CD14-positive monocyte (primary cell): ENCODE data around the gene ARHGEF16. TPM values are rescaled to one million over a fixed set of nuclear protein-coding genes. Genes with fewer than 3 reads are reported as not detected.

ENCODE experiments used
- DNase-seq, 3 donors: peaks; one replicate each; pipeline ENCODE4 v3.0.0-alpha.2; 2011 to 2022
- H2AFZ ChIP-seq: 2 replicates; pipeline ENCODE4 v1.6.0; 2012; ENCODE audit warnings: mild to moderate bottlenecking, low read depth, low read length, inconsistent platforms; ENCODE audit not compliant: insufficient read depth, poor library complexity, severe bottlenecking
- H3K27ac ChIP-seq, 2 donors: 1 replicate in 1 of 2; 2 replicates in 1 of 2; pipeline ENCODE4 v1.5.1; 2012 to 2013; ENCODE audit warnings: low read length in 2 of 2, control low read depth in 1 of 2, inconsistent platforms in 1 of 2, low read depth in 1 of 2, mild to moderate bottlenecking in 1 of 2
- H3K27me3 ChIP-seq, 2 donors: one replicate each; pipeline versions ENCODE4 v1.6.0 to v1.6.1; 2011 to 2013; ENCODE audit warnings: low read length in 2 of 2; ENCODE audit not compliant: control insufficient read depth in 2 of 2, insufficient read depth in 2 of 2
- H3K36me3 ChIP-seq, 2 donors: replicated peaks in 1 of 2; 1 replicate in 1 of 2; 2 replicates in 1 of 2; pipeline versions ENCODE4 v1.5.1 to v1.6.1; 2012 to 2013; ENCODE audit warnings: low read length in 2 of 2, control low read depth in 1 of 2, inconsistent platforms in 1 of 2, mild to moderate bottlenecking in 1 of 2; ENCODE audit not compliant: insufficient read depth in 2 of 2, control insufficient read depth in 1 of 2
- H3K4me1 ChIP-seq, 2 donors: 1 replicate in 1 of 2; 2 replicates in 1 of 2; pipeline versions ENCODE4 v1.5.1 to v1.6.1; 2012 to 2013; ENCODE audit warnings: low read length in 2 of 2, control low read depth in 1 of 2, inconsistent platforms in 1 of 2, mild to moderate bottlenecking in 1 of 2, moderate library complexity in 1 of 2; ENCODE audit not compliant: insufficient read depth in 2 of 2, control insufficient read depth in 1 of 2
- H3K4me2 ChIP-seq: replicated peaks from 2 replicates; pipeline ENCODE3; 2012; ENCODE audit warnings: low read length, moderate library complexity, mild to moderate bottlenecking; ENCODE audit not compliant: poor library complexity, severe bottlenecking; ENCODE audit errors: extremely low read depth
- H3K4me3 ChIP-seq, 3 experiments: fragments of 200-600 bp in 1 of 3; sonication (generic) in 1 of 3; replicated peaks in 1 of 3; 1 replicate in 2 of 3; 2 replicates in 1 of 3; pipeline ENCODE4 v1.5.1; 2011 to 2013; ENCODE audit warnings: low read length in 3 of 3, mild to moderate bottlenecking in 3 of 3, control low read depth in 2 of 3, low read depth in 2 of 3, inconsistent platforms in 1 of 3, moderate library complexity in 1 of 3
- H3K79me2 ChIP-seq: 2 replicates; pipeline ENCODE4 v1.6.0; 2012; ENCODE audit warnings: mild to moderate bottlenecking, control low read depth, inconsistent platforms, low read length, moderate library complexity; ENCODE audit not compliant: insufficient read depth
- H3K9ac ChIP-seq: 2 replicates; pipeline ENCODE4 v1.6.0; 2017; ENCODE audit warnings: low read length, mild to moderate bottlenecking; ENCODE audit not compliant: insufficient read depth, poor library complexity, severe bottlenecking
- H3K9me3 ChIP-seq, 2 donors: replicated peaks in 1 of 2; 1 replicate in 1 of 2; 2 replicates in 1 of 2; pipeline versions ENCODE4 v1.5.1 to v1.6.1; 2012 to 2013; ENCODE audit warnings: low read length in 2 of 2, control low read depth in 1 of 2; ENCODE audit not compliant: control insufficient read depth in 1 of 2, insufficient read depth in 1 of 2
- H4K20me1 ChIP-seq: 2 replicates; pipeline ENCODE4 v1.6.0; 2012; ENCODE audit warnings: mild to moderate bottlenecking, low read length, control low read depth, moderate library complexity; ENCODE audit not compliant: insufficient read depth
- H3K27ac Mint-ChIP-seq, 7 donors: one replicate each; pipeline ENCODE4 v1.8.0; 2020; ENCODE audit warnings: mild to moderate bottlenecking in 7 of 7, mixed read lengths in 7 of 7, moderate library complexity in 6 of 7, inconsistent platforms in 2 of 7
- H3K27me3 Mint-ChIP-seq, 3 donors: one replicate each; pipeline ENCODE4 v1.8.0; 2021 to 2022; ENCODE audit warnings: low read depth in 3 of 3, mild to moderate bottlenecking in 3 of 3, mixed read lengths in 3 of 3, moderate library complexity in 3 of 3, inconsistent platforms in 1 of 3
- H3K36me3 Mint-ChIP-seq, 2 donors: one replicate each; pipeline ENCODE4 v1.8.0; 2020; ENCODE audit warnings: mixed read lengths in 2 of 2, inconsistent platforms in 1 of 2, mild to moderate bottlenecking in 1 of 2
- H3K4me1 Mint-ChIP-seq: one replicate; pipeline ENCODE4 v1.8.0; 2020; ENCODE audit warnings: mild to moderate bottlenecking, mixed read lengths
- H3K4me3 Mint-ChIP-seq, 2 donors: one replicate each; pipeline ENCODE4 v1.8.0; 2020; ENCODE audit warnings: mild to moderate bottlenecking in 2 of 2, mixed read lengths in 2 of 2, moderate library complexity in 1 of 2
- H3K9me3 Mint-ChIP-seq, 7 donors: one replicate each; pipeline ENCODE4 v1.8.0; 2020 to 2022; ENCODE audit warnings: mixed read lengths in 7 of 7, mild to moderate bottlenecking in 6 of 7, moderate library complexity in 6 of 7, inconsistent platforms in 2 of 7
- WGBS: methylation state at CpG from one replicate; pipeline ENCODE4 v1.1.5; 2013; ENCODE audit warnings: missing lambda C conversion rate; ENCODE audit not compliant: insufficient coverage; 5-methylcytosine and 5-hydroxymethylcytosine counted together
- intact Hi-C, 2 donors: fragments of 100-400 bp; cut with micrococcal nuclease; formaldehyde crosslinking; loops; one replicate each; pipeline versions ENCODE4 v1.15.0 to v1.15.1; 2023
- polyA plus RNA-seq, 3 donors: library from polyadenylated mRNA; depleted of rRNA in 1 of 3; unstranded in 2 of 3; stranded (reverse) in 1 of 3; fragments of 300-500 nt in 2 of 3; fragments of >200 nt in 1 of 3; fragmentation: Illumina TruSeq in 2 of 3; gene quantifications; 1 replicate in 2 of 3; 2 replicates in 1 of 3; pipeline ENCODE4 v1.2.3, GENCODE V29; 2012 to 2021
- TF ChIP-seq, protein P1 (sequence below): fragments of 200-600 bp; IDR thresholded peaks from one replicate; pipeline ENCODE4 v1.8.0; 2022; ENCODE audit warnings: antibody characterized with exemption, mild to moderate bottlenecking

ARHGEF16 gene
- polyA plus RNA-seq, 3 donors, result not detected

DNA sequence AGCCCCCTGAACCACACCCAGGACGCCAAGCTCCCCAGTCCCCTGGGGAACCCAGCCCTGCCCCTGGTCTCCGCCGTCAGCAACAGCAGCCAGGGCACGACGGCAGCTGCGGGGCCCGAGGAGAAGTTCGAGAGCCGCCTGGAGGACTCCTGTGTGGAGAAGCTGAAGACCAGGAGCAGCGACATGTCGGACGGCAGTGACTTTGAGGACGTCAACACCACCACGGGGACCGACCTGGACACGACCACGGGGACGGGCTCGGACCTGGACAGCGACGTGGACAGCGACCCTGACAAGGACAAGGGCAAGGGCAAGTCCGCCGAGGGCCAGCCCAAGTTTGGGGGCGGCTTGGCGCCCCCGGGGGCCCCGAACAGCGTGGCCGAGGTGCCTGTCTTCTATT lies 42.7 kb upstream of the ARHGEF16 start:
- Mint-ChIP-seq H3K4me1 (no peaks in the 10 kb centered on the region), H3K27ac (peak overlapping the region in 1 of 7 donors; percentile 26), H3K36me3 (no peaks in the 10 kb centered on the region), H3K4me3 (no peak overlapping the region), H3K9me3 (peaks cover 0 to 6% (median 2%) of the 10 kb centered on the region in 7 donors), H3K27me3 (peaks cover 0 to 2% (median 2%) of the 10 kb centered on the region in 3 donors)
- H3K79me2 ChIP-seq, result no peaks in the 10 kb centered on the region
- H3K4me1 ChIP-seq, result no peaks in the 10 kb centered on the region
- H3K9ac ChIP-seq, result no peak overlapping the region
- WGBS, result 96% methylated on average over 30 of the region's 30 CpGs
- no peak for DNase-seq
- H3K4me3 ChIP-seq, result no peak overlapping the region
- no peaks in the 10 kb centered on the region for H3K36me3 ChIP-seq
- H3K27ac ChIP-seq, result no peak overlapping the region
- H2AFZ ChIP-seq, result no peak overlapping the region
- intact Hi-C loops, result no loop called here
- no peaks in the 10 kb centered on the region for H4K20me1 ChIP-seq
- no peaks in the 10 kb centered on the region for H3K27me3 ChIP-seq
- H3K9me3 ChIP-seq, result peaks cover 2 to 5% of the 10 kb centered on the region in 2 donors
- H3K4me2 ChIP-seq, result no peak overlapping the region
- TF ChIP-seq, protein P1, sequence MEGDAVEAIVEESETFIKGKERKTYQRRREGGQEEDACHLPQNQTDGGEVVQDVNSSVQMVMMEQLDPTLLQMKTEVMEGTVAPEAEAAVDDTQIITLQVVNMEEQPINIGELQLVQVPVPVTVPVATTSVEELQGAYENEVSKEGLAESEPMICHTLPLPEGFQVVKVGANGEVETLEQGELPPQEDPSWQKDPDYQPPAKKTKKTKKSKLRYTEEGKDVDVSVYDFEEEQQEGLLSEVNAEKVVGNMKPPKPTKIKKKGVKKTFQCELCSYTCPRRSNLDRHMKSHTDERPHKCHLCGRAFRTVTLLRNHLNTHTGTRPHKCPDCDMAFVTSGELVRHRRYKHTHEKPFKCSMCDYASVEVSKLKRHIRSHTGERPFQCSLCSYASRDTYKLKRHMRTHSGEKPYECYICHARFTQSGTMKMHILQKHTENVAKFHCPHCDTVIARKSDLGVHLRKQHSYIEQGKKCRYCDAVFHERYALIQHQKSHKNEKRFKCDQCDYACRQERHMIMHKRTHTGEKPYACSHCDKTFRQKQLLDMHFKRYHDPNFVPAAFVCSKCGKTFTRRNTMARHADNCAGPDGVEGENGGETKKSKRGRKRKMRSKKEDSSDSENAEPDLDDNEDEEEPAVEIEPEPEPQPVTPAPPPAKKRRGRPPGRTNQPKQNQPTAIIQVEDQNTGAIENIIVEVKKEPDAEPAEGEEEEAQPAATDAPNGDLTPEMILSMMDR, result no peak

DNA sequence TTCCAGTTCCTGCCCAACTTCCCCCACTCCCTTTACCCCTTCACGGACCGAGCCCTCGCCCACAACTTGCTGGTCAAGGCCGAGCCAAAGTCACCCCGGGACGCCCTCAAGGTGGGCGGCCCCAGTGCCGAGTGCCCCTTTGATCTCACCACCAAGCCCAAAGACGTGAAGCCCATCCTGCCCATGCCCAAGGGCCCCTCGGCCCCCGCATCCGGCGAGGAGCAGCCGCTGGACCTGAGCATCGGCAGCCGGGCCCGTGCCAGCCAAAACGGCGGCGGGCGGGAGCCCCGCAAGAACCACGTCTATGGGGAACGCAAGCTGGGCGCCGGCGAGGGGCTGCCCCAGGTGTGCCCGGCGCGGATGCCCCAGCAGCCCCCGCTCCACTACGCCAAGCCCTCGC lies 42.1 kb upstream of the ARHGEF16 start:
- peaks cover 8 to 11% of the 10 kb centered on the region in 2 donors for H3K9me3 ChIP-seq
- 96% methylated on average over 31 of the region's 33 CpGs for WGBS
- Mint-ChIP-seq H3K4me1 (no peaks in the 10 kb centered on the region), H3K27ac (no peak overlapping the region), H3K27me3 (peaks cover 0 to 4% (median 2%) of the 10 kb centered on the region in 3 donors), H3K9me3 (peaks cover 4 to 11% (median 7%) of the 10 kb centered on the region in 7 donors), H3K4me3 (no peak overlapping the region), H3K36me3 (no peaks in the 10 kb centered on the region)
- H3K36me3 ChIP-seq, result no peaks in the 10 kb centered on the region
- no peaks in the 10 kb centered on the region for H4K20me1 ChIP-seq
- H3K9ac ChIP-seq, result no peak overlapping the region
- H3K4me3 ChIP-seq, result no peak overlapping the region
- intact Hi-C loops, result no loop called here
- H3K27me3 ChIP-seq, result no peaks in the 10 kb centered on the region
- H3K4me2 ChIP-seq, result no peak overlapping the region
- H3K27ac ChIP-seq, result no peak overlapping the region
- no peaks in the 10 kb centered on the region for H3K79me2 ChIP-seq
- no peak overlapping the region for H2AFZ ChIP-seq
- DNase-seq, result no peak
- TF ChIP-seq, protein P1, result no peak
- no peaks in the 10 kb centered on the region for H3K4me1 ChIP-seq
